GM12878 (cell line): Measurements from ENCODE around the gene LDLR. TPM values are rescaled to one million over a fixed set of nuclear protein-coding genes. Genes with fewer than 3 reads are reported as not detected.

Source experiments
- ATAC-seq: fragments of 200-7000 bp; cut with Tn5 transposase; 3 replicates; pipeline ENCODE4 v1.9.1; 2020; ENCODE audit warnings: mild to moderate bottlenecking, moderate library complexity
- BruUV-seq: library from RNA; stranded (reverse); fragments of 400-500 nt; replicated peaks from 2 replicates; lab custom pipeline; 2021; lab: Mats Ljungman, UMichigan
- CTCF ChIA-PET: fragments of 300-600 bp; sonication (Branson Sonifier 250); formaldehyde crosslinking; extraction: SDS; loops from one replicate; lab custom pipeline; 2021; ENCODE audit warnings: inconsistent platforms; lab: Yijun Ruan, JAX
- POLR2A ChIA-PET: fragments of 350-600 bp; formaldehyde crosslinking; extraction: SDS; loops from one replicate; lab custom pipeline; 2021; ENCODE audit warnings: inconsistent platforms; lab: Charles Lee
- RAD21 ChIA-PET: fragments of 300-600 bp; sonication (Branson Sonifier 250); formaldehyde crosslinking; loops from one replicate; lab custom pipeline; 2023; ENCODE audit warnings: antibody characterized with exemption; ENCODE audit not compliant: unreplicated experiment; lab: Charles Lee
- SMC1A ChIA-PET: fragments of 300-600 bp; sonication (Branson Sonifier 250); formaldehyde crosslinking; loops from one replicate; lab custom pipeline; 2023; ENCODE audit not compliant: unreplicated experiment, uncharacterized antibody; lab: Charles Lee
- DNase-seq: peaks from one replicate; pipeline ENCODE4 v3.0.0-alpha.2; 2011; ENCODE audit warnings: low read depth, low spot score
- FAIRE-seq: peaks from 3 replicates; lab custom pipeline; 2011; peaks lifted over from hg19 to GRCh38; lab: Jason Lieb, UNC
- H2AFZ ChIP-seq: 2 replicates; pipeline ENCODE4 v1.6.0; 2011; ENCODE audit warnings: low read depth, low read length, control low read depth; ENCODE audit not compliant: control insufficient read depth
- H3K27ac ChIP-seq: 2 replicates; pipeline ENCODE4 v1.5.1; 2011; ENCODE audit warnings: control low read depth; ENCODE audit not compliant: control insufficient read depth, insufficient read depth
- H3K27me3 ChIP-seq, 2 experiments: replicated peaks in 1 of 2; 2 replicates each; pipeline versions ENCODE4 v1.6.0 to v1.6.1; 2011; ENCODE audit warnings: low read length in 1 of 2; ENCODE audit not compliant: control insufficient read depth in 2 of 2, insufficient read depth in 2 of 2
- H3K36me3 ChIP-seq, 2 experiments: 2 replicates each; pipeline ENCODE4 v1.5.1; 2011; ENCODE audit warnings: low read length in 1 of 2; ENCODE audit not compliant: control insufficient read depth in 2 of 2, insufficient read depth in 2 of 2
- H3K4me1 ChIP-seq: 2 replicates; pipeline ENCODE4 v1.6.1; 2011; ENCODE audit warnings: mild to moderate bottlenecking, low read length, moderate library complexity, mixed read lengths; ENCODE audit not compliant: control insufficient read depth, insufficient read depth
- H3K4me2 ChIP-seq: 2 replicates; pipeline ENCODE4 v1.6.0; 2011; ENCODE audit warnings: control low read depth; ENCODE audit not compliant: control insufficient read depth, insufficient read depth
- H3K4me3 ChIP-seq: fragments of 200-600 bp; sonication (generic); 2 replicates; pipeline ENCODE4 v1.5.1; 2016
- H3K79me2 ChIP-seq: 2 replicates; pipeline ENCODE4 v1.6.0; 2011; ENCODE audit warnings: low read length; ENCODE audit not compliant: control insufficient read depth, insufficient read depth
- H3K9ac ChIP-seq: 2 replicates; pipeline ENCODE4 v1.8.0; 2011; ENCODE audit warnings: low read length, control low read depth, mixed read lengths; ENCODE audit not compliant: control insufficient read depth, insufficient read depth
- H3K9me3 ChIP-seq: replicated peaks from 3 replicates; pipeline ENCODE4 v1.5.1; 2011; ENCODE audit warnings: mild to moderate bottlenecking, low read length; ENCODE audit not compliant: control insufficient read depth, insufficient read depth
- H4K20me1 ChIP-seq: 2 replicates; pipeline ENCODE4 v1.6.0; 2011; ENCODE audit not compliant: control insufficient read depth, insufficient read depth
- CHD4 ChIP-seq: fragments of 200-600 bp; sonication (generic); IDR thresholded peaks from 2 replicates; pipeline ENCODE4 v1.6.1; 2016; ENCODE audit warnings: mild to moderate bottlenecking
- MTA2 ChIP-seq: fragments of 450-650 bp; IDR thresholded peaks from 2 replicates; pipeline ENCODE4 v1.6.1; 2016; ENCODE audit warnings: low read depth, mild to moderate bottlenecking, moderate library complexity
- NR2C1 ChIP-seq: fragments of 450-650 bp; IDR thresholded peaks from 2 replicates; pipeline ENCODE4 v1.6.1; 2017; ENCODE audit warnings: antibody characterized with exemption, mild to moderate bottlenecking, moderate library complexity
- POLR2AphosphoS2 ChIP-seq: IDR thresholded peaks from 2 replicates; pipeline ENCODE4 v1.6.1; 2011; ENCODE audit warnings: low read depth, mild to moderate bottlenecking, low read length, improper control_type of control experiment, moderate library complexity
- RBBP5 ChIP-seq: fragments of 200-600 bp; sonication (generic); conservative IDR thresholded peaks from 2 replicates; pipeline ENCODE4 v1.6.1; 2016
- SIX5 ChIP-seq: IDR thresholded peaks from 2 replicates; pipeline ENCODE4 v1.6.1; 2011; ENCODE audit warnings: mild to moderate bottlenecking, low read depth, low read length, moderate library complexity; ENCODE audit not compliant: severe bottlenecking
- ZNF274 ChIP-seq: IDR thresholded peaks from one replicate; pipeline ENCODE4 v1.8.0; 2011; ENCODE audit not compliant: insufficient read length, insufficient read depth
- ZNF384 ChIP-seq: IDR thresholded peaks from 2 replicates; pipeline ENCODE4 v1.6.1; 2012; ENCODE audit warnings: low read depth, mild to moderate bottlenecking, low read length, improper control_type of control experiment, borderline replicate concordance
- WGBS: methylation state at CpG from one replicate; pipeline ENCODE4 v1.1.6; 2016; ENCODE audit warnings: low lambda C conversion rate; ENCODE audit not compliant: insufficient replicate concordance, insufficient coverage; ENCODE audit errors: missing lambda C conversion rate; 5-methylcytosine and 5-hydroxymethylcytosine counted together
- in situ Hi-C: fragments of 300-500 bp; cut with MboI; formaldehyde crosslinking; loops from 9 replicates; pipeline ENCODE4 v1.14.3; 2018; ENCODE audit warnings: mixed read lengths
- intact Hi-C: fragments of 100-400 bp; cut with micrococcal nuclease; formaldehyde crosslinking; loops from one replicate; pipeline ENCODE4 v1.14.2; 2022; ENCODE audit not compliant: unreplicated experiment
- polyA plus RNA-seq, 11 experiments: library from polyadenylated mRNA; depleted of rRNA in 4 of 11; unstranded in 6 of 11; stranded (reverse) in 5 of 11; fragments of >200 nt; fragmentation: Nextera tagmentation in 4 of 11; fragmentation: Illumina TruSeq in 1 of 11; extraction: Ambion mirVana in 4 of 11; extraction: Trizol in 1 of 11; gene quantifications; 1 replicate in 1 of 11; 2 replicates in 10 of 11; pipeline versions ENCODE4 v1.2.1 to v1.2.3, GENCODE V29; 2011 to 2016; ENCODE audit warnings: inconsistent platforms in 2 of 11, missing spikeins in 2 of 11, low read depth in 1 of 11
- total RNA-seq, 4 experiments: library from RNA; depleted of rRNA in 3 of 4; stranded (reverse); fragments of >200 nt in 3 of 4; fragmentation: Illumina TruSeq in 1 of 4; extraction: Trizol in 1 of 4; gene quantifications; 2 replicates each; pipeline versions ENCODE4 v1.2.1 to v1.2.3, GENCODE V29; 2013 to 2021
- TF ChIP-seq, protein P1 (sequence below): fragments of 450-650 bp; IDR thresholded peaks from 2 replicates; pipeline ENCODE4 v1.6.1; 2018; ENCODE audit warnings: mild to moderate bottlenecking, low read depth, moderate library complexity; ENCODE audit not compliant: partially characterized antibody
- TF ChIP-seq, protein P2 (sequence below): IDR thresholded peaks from 2 replicates; pipeline ENCODE4 v1.6.1; 2011; ENCODE audit warnings: low read depth, mild to moderate bottlenecking, low read length, moderate library complexity, borderline replicate concordance; ENCODE audit errors: extremely low read depth
- TF ChIP-seq, protein P3 (sequence below): fragments of 450-650 bp; IDR thresholded peaks from 2 replicates; pipeline ENCODE4 v1.6.1; 2017; ENCODE audit warnings: borderline replicate concordance
- TF ChIP-seq, protein P4 (sequence below): fragments of 450-650 bp; IDR thresholded peaks from 2 replicates; pipeline ENCODE4 v1.6.1; 2017; ENCODE audit warnings: mild to moderate bottlenecking, moderate library complexity
- TF ChIP-seq, protein P5 (sequence below): fragments of 450-650 bp; IDR thresholded peaks from 2 replicates; pipeline ENCODE4 v1.6.1; 2018; ENCODE audit warnings: borderline replicate concordance, mild to moderate bottlenecking; ENCODE audit not compliant: partially characterized antibody

The LDLR gene
- total and polyA plus RNA-seq, 10 of the 15 experiments (the other 5 are each of a cell fraction or from before 2014, with no cell fraction given) = 11.3 to 59.2 (median 27.3) TPM

DNA sequence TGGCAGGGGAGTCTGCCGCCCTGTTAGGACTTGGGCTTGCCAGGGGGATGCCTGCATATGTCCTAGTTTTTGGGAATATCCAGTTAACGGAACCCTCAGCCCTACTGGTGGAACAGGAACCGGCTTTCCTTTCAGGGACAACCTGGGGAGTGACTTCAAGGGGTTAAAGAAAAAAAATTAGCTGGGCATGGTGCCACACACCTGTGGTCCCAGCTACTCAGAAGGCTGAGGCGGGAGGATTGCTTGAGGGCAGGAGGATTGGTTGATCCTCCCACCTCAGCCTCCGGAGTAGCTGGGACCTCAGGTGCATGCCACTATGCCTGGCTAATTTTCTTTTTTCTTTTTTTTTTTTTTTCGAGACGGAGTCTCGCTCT is 22.5 kb downstream of the LDLR start:
- Histone ChIP-seq H4K20me1 (no peaks in the 10 kb centered on the region), H3K9ac (no peak overlapping the region), H3K36me3 (peaks cover 38 to 43% of the 10 kb centered on the region in 2 experiments), H3K4me3 (no peak overlapping the region), H2AFZ (no peak overlapping the region), H3K27me3 (no peaks in the 10 kb centered on the region), H3K79me2 (no peaks in the 10 kb centered on the region), H3K27ac (no peak overlapping the region), H3K4me2 (no peak overlapping the region), H3K9me3 (no peaks in the 10 kb centered on the region), H3K4me1 (no peaks in the 10 kb centered on the region)
- TF ChIP-seq ZNF384 (no peak), ZNF274 (no peak), MTA2 (no peak), RBBP5 (no peak), POLR2AphosphoS2 (no peak), NR2C1 (no peak), CHD4 (no peak), SIX5 (no peak)
- TF ChIP-seq, protein P1, sequence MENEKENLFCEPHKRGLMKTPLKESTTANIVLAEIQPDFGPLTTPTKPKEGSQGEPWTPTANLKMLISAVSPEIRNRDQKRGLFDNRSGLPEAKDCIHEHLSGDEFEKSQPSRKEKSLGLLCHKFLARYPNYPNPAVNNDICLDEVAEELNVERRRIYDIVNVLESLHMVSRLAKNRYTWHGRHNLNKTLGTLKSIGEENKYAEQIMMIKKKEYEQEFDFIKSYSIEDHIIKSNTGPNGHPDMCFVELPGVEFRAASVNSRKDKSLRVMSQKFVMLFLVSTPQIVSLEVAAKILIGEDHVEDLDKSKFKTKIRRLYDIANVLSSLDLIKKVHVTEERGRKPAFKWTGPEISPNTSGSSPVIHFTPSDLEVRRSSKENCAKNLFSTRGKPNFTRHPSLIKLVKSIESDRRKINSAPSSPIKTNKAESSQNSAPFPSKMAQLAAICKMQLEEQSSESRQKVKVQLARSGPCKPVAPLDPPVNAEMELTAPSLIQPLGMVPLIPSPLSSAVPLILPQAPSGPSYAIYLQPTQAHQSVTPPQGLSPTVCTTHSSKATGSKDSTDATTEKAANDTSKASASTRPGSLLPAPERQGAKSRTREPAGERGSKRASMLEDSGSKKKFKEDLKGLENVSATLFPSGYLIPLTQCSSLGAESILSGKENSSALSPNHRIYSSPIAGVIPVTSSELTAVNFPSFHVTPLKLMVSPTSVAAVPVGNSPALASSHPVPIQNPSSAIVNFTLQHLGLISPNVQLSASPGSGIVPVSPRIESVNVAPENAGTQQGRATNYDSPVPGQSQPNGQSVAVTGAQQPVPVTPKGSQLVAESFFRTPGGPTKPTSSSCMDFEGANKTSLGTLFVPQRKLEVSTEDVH = no peak
- TF ChIP-seq, protein P2, sequence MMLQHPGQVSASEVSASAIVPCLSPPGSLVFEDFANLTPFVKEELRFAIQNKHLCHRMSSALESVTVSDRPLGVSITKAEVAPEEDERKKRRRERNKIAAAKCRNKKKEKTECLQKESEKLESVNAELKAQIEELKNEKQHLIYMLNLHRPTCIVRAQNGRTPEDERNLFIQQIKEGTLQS = no peak
- TF ChIP-seq, protein P3, sequence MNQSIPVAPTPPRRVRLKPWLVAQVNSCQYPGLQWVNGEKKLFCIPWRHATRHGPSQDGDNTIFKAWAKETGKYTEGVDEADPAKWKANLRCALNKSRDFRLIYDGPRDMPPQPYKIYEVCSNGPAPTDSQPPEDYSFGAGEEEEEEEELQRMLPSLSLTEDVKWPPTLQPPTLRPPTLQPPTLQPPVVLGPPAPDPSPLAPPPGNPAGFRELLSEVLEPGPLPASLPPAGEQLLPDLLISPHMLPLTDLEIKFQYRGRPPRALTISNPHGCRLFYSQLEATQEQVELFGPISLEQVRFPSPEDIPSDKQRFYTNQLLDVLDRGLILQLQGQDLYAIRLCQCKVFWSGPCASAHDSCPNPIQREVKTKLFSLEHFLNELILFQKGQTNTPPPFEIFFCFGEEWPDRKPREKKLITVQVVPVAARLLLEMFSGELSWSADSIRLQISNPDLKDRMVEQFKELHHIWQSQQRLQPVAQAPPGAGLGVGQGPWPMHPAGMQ = no peak
- TF ChIP-seq, protein P4, sequence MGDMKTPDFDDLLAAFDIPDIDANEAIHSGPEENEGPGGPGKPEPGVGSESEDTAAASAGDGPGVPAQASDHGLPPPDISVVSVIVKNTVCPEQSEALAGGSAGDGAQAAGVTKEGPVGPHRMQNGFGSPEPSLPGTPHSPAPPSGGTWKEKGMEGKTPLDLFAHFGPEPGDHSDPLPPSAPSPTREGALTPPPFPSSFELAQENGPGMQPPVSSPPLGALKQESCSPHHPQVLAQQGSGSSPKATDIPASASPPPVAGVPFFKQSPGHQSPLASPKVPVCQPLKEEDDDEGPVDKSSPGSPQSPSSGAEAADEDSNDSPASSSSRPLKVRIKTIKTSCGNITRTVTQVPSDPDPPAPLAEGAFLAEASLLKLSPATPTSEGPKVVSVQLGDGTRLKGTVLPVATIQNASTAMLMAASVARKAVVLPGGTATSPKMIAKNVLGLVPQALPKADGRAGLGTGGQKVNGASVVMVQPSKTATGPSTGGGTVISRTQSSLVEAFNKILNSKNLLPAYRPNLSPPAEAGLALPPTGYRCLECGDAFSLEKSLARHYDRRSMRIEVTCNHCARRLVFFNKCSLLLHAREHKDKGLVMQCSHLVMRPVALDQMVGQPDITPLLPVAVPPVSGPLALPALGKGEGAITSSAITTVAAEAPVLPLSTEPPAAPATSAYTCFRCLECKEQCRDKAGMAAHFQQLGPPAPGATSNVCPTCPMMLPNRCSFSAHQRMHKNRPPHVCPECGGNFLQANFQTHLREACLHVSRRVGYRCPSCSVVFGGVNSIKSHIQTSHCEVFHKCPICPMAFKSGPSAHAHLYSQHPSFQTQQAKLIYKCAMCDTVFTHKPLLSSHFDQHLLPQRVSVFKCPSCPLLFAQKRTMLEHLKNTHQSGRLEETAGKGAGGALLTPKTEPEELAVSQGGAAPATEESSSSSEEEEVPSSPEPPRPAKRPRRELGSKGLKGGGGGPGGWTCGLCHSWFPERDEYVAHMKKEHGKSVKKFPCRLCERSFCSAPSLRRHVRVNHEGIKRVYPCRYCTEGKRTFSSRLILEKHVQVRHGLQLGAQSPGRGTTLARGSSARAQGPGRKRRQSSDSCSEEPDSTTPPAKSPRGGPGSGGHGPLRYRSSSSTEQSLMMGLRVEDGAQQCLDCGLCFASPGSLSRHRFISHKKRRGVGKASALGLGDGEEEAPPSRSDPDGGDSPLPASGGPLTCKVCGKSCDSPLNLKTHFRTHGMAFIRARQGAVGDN = no peak
- TF ChIP-seq, protein P5, sequence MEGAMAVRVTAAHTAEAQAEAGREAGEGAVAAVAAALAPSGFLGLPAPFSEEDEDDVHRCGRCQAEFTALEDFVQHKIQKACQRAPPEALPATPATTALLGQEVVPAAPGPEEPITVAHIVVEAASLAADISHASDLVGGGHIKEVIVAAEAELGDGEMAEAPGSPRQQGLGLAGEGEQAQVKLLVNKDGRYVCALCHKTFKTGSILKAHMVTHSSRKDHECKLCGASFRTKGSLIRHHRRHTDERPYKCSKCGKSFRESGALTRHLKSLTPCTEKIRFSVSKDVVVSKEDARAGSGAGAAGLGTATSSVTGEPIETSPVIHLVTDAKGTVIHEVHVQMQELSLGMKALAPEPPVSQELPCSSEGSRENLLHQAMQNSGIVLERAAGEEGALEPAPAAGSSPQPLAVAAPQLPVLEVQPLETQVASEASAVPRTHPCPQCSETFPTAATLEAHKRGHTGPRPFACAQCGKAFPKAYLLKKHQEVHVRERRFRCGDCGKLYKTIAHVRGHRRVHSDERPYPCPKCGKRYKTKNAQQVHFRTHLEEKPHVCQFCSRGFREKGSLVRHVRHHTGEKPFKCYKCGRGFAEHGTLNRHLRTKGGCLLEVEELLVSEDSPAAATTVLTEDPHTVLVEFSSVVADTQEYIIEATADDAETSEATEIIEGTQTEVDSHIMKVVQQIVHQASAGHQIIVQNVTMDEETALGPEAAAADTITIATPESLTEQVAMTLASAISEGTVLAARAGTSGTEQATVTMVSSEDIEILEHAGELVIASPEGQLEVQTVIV = no peak
- ATAC-seq = no peak
- intact Hi-C loops = no loop called here
- in situ Hi-C loops = no loop called here
- ChIA-PET POLR2A (no interaction called here), SMC1A (no interaction called here), RAD21 (no interaction called here), CTCF (interaction anchor here (0.7 to 1.3 kb wide), 2 partner anchors 77 to 175 kb away, joined by 3 to 5 read pairs; no protein-coding TSS in a partner anchor)
- no peak for DNase-seq
- no TSS peak for BruUV-seq
- no peak for FAIRE-seq
- WGBS = 91% methylated on average over 5 of the region's 8 CpGs
